PC-9 (cell line): ENCODE data around the gene TMCC1. TPM values are rescaled to one million over a fixed set of nuclear protein-coding genes. Genes with fewer than 3 reads are reported as not detected.
"Not testable (repeated sequence)": the region's sequence is repeated elsewhere in the genome, so short reads cannot be mapped to it uniquely, and the experiment has no call there.

Experiments
- BruUV-seq: library from RNA; stranded (reverse); fragments of 400-500 nt; replicated peaks from 2 replicates; lab custom pipeline; 2021; lab: Mats Ljungman, UMichigan
- CTCF ChIA-PET: fragments of 300-600 bp; sonication (Branson Sonifier 250); formaldehyde crosslinking; loops from one replicate; lab custom pipeline; 2022; ENCODE audit warnings: antibody characterized with exemption; lab: Charles Lee
- POLR2A ChIA-PET: fragments of 300-600 bp; sonication (Branson Sonifier 250); formaldehyde crosslinking; loops from one replicate; lab custom pipeline; 2022; ENCODE audit warnings: antibody characterized with exemption; ENCODE audit not compliant: unreplicated experiment; lab: Charles Lee
- DNase-seq, 2 experiments: peaks; one replicate each; pipeline versions ENCODE4 v3.0.0 to v3.0.0-alpha.2; 2015 to 2022; ENCODE audit warnings: mixed read lengths in 1 of 2
- H2AFZ ChIP-seq: fragments of 200-600 bp; sonication (generic); 2 replicates; pipeline ENCODE4 v1.8.1; 2017; ENCODE audit warnings: antibody characterized with exemption
- H3F3A ChIP-seq: fragments of 200-600 bp; sonication (generic); 2 replicates; pipeline ENCODE4 v1.8.1; 2017; ENCODE audit warnings: antibody characterized with exemption, mild to moderate bottlenecking, low read depth; ENCODE audit not compliant: insufficient read depth
- H3K27ac ChIP-seq: fragments of 200-600 bp; sonication (generic); 2 replicates; pipeline ENCODE4 v1.6.1; 2016; ENCODE audit warnings: mixed run types
- H3K27me3 ChIP-seq: fragments of 200-600 bp; sonication (generic); 2 replicates; pipeline ENCODE4 v1.6.1; 2016; ENCODE audit warnings: low read depth, mixed run types; ENCODE audit not compliant: insufficient read depth
- H3K36me3 ChIP-seq: fragments of 200-600 bp; sonication (generic); 2 replicates; pipeline ENCODE4 v1.6.1; 2016; ENCODE audit warnings: low read depth, mixed run types
- H3K4me1 ChIP-seq: fragments of 200-600 bp; sonication (generic); replicated peaks from 2 replicates; pipeline ENCODE4 v1.6.1; 2016; ENCODE audit warnings: mixed run types; ENCODE audit not compliant: insufficient read depth
- H3K4me2 ChIP-seq: fragments of 200-600 bp; sonication (generic); 2 replicates; pipeline ENCODE4 v1.6.1; 2017; ENCODE audit warnings: mixed run types
- H3K4me3 ChIP-seq: fragments of 200-600 bp; sonication (generic); 2 replicates; pipeline ENCODE4 v1.6.1; 2016; ENCODE audit warnings: mixed run types
- H3K79me2 ChIP-seq: fragments of 200-600 bp; sonication (generic); 2 replicates; pipeline ENCODE4 v1.6.1; 2017; ENCODE audit warnings: low read depth, mixed run types
- H3K9me2 ChIP-seq: fragments of 200-600 bp; sonication (generic); 2 replicates; pipeline ENCODE4 v1.8.1; 2017; ENCODE audit warnings: mild to moderate bottlenecking; ENCODE audit not compliant: insufficient read depth
- H3K9me3 ChIP-seq: fragments of 200-600 bp; sonication (generic); 2 replicates; pipeline ENCODE4 v1.8.1; 2016; ENCODE audit warnings: low read depth; ENCODE audit not compliant: insufficient read depth
- H4K20me1 ChIP-seq: fragments of 200-600 bp; sonication (generic); 2 replicates; pipeline ENCODE4 v1.8.1; 2017; ENCODE audit not compliant: insufficient read depth
- CTCF ChIP-seq: fragments of 200-600 bp; sonication (generic); conservative IDR thresholded peaks from 2 replicates; pipeline ENCODE4 v1.6.1; 2017; ENCODE audit warnings: mixed run types, antibody characterized with exemption, mild to moderate bottlenecking, moderate library complexity
- EZH2 ChIP-seq: fragments of 200-600 bp; sonication (generic); IDR thresholded peaks from 2 replicates; pipeline ENCODE4 v1.8.0; 2017; ENCODE audit warnings: antibody characterized with exemption, low read depth
- intact Hi-C: fragments of 100-400 bp; cut with micrococcal nuclease; formaldehyde crosslinking; loops from one replicate; pipeline ENCODE4 v1.10.0; 2022; ENCODE audit not compliant: unreplicated experiment
- total RNA-seq: library from RNA; stranded (reverse); gene quantifications from 2 replicates; pipeline ENCODE4 v1.2.3, GENCODE V29; 2021

The TMCC1 gene
- total RNA-seq, 1 experiment from 2014 or later: 41.4 TPM

GRCh38 chr3:129611446-129611800 is 282.1 kb downstream of the TMCC1 start:
- no peak for DNase-seq
- TF ChIP-seq CTCF: no peak
- no peak for TF ChIP-seq EZH2
- H3K4me3 ChIP-seq: no peak overlapping the region

GRCh38 chr3:129610794-129611445 is 282.6 kb downstream of the TMCC1 start:
- H3K36me3 ChIP-seq, CTCF ChIA-PET, H3K4me3 ChIP-seq, H3K9me3 ChIP-seq, H3K27ac ChIP-seq, H3K27me3 ChIP-seq, H2AFZ ChIP-seq, H3K4me1 ChIP-seq, H3K79me2 ChIP-seq, intact Hi-C loops, H4K20me1 ChIP-seq, H3K4me2 ChIP-seq, H3K9me2 ChIP-seq, POLR2A ChIA-PET, BruUV-seq, DNase-seq: not testable (repeated sequence)
- H3F3A ChIP-seq: peaks cover 20% of the 10 kb centered on the region; the same call in 1 of the 2 replicates

More at GRCh38 chr3:129611446-129611800, 282.1 kb downstream of the TMCC1 start:
- no peaks in the 10 kb centered on the region for H3K36me3 ChIP-seq
- H3K27me3 ChIP-seq: no peaks in the 10 kb centered on the region
- H3K9me3 ChIP-seq: no peaks in the 10 kb centered on the region
- no peaks in the 10 kb centered on the region for H3K79me2 ChIP-seq
- no peaks in the 10 kb centered on the region for H4K20me1 ChIP-seq
- CTCF ChIA-PET: no interaction called here
- no peak overlapping the region for H2AFZ ChIP-seq
- no peak overlapping the region for H3K27ac ChIP-seq
- no peak overlapping the region for H3K4me2 ChIP-seq
- peaks cover 20% of the 10 kb centered on the region; the same call in 1 of the 2 replicates for H3F3A ChIP-seq
- intact Hi-C loops: no loop called here
- H3K4me1 ChIP-seq: 0 out of 2 replicates have a peak, but pooled peaks cover 6% of the 10 kb centered on the region
- no TSS peak for BruUV-seq
- H3K9me2 ChIP-seq: no peaks in the 10 kb centered on the region
- POLR2A ChIA-PET: no interaction called here

- H3K4me1 ChIP-seq: 0 out of 2 replicates have a peak, but pooled peaks cover 6% of the 10 kb centered on the region
- no peaks in the 10 kb centered on the region for H3K79me2 ChIP-seq
- H3F3A ChIP-seq: peaks cover 20% of the 10 kb centered on the region; the same call in 1 of the 2 replicates
- ChIA-PET CTCF (no interaction called here), POLR2A (no interaction called here)
- BruUV-seq: no TSS peak
- H3K4me3 ChIP-seq: no peak overlapping the region
- no peak overlapping the region for H3K4me2 ChIP-seq
- H3K27ac ChIP-seq: no peak overlapping the region
- H3K9me2 ChIP-seq: no peaks in the 10 kb centered on the region
- no peak for DNase-seq
- peaks cover 9% of the 10 kb centered on the region; the same call in 1 of the 2 replicates for H3K27me3 ChIP-seq
- no peaks in the 10 kb centered on the region for H4K20me1 ChIP-seq
- no peaks in the 10 kb centered on the region for H3K36me3 ChIP-seq
- intact Hi-C loops: no loop called here
- TF ChIP-seq EZH2: no peak
- no peak for TF ChIP-seq CTCF
- no peak overlapping the region for H2AFZ ChIP-seq
- no peaks in the 10 kb centered on the region for H3K9me3 ChIP-seq
Observed at GRCh38 chr3:129610276-129610675, 283.2 kb downstream of the TMCC1 start.
